Keratinocyte (primary cell): ENCODE measurements around the gene COX8A. TPM values are rescaled to one million over a fixed set of nuclear protein-coding genes. Genes with fewer than 3 reads are reported as not detected.
A peak's percentile ranks its signal among the peaks of the same experiment; 100 is the strongest.

Experiments
- DNase-seq: peaks from one replicate; pipeline ENCODE4 v3.0.0-alpha.2; 2011; ENCODE audit warnings: low read depth, missing footprints, low spot score
- FAIRE-seq: peaks from 2 replicates; lab custom pipeline; 2011; peaks lifted over from hg19 to GRCh38; lab: Jason Lieb, UNC
- H2AFZ ChIP-seq: 2 replicates; pipeline ENCODE4 v1.6.0; 2012; ENCODE audit warnings: low read length, control low read depth, inconsistent platforms; ENCODE audit not compliant: control insufficient read depth
- H3K27ac ChIP-seq: 2 replicates; pipeline ENCODE4 v1.5.1; 2011; ENCODE audit warnings: low read length; ENCODE audit not compliant: control insufficient read depth, insufficient read depth
- H3K27me3 ChIP-seq: 3 replicates; pipeline ENCODE4 v1.6.0; 2011; ENCODE audit warnings: low read length; ENCODE audit not compliant: control insufficient read depth, insufficient read depth; ENCODE audit errors: extremely low read depth
- H3K36me3 ChIP-seq, 2 experiments: 2 replicates in 1 of 2; 3 replicates in 1 of 2; pipeline ENCODE4 v1.5.1; 2011; ENCODE audit warnings: low read length in 2 of 2, mild to moderate bottlenecking in 1 of 2; ENCODE audit not compliant: control insufficient read depth in 2 of 2, insufficient read depth in 2 of 2; ENCODE audit errors: extremely low read depth in 1 of 2
- H3K4me1 ChIP-seq: 3 replicates; pipeline ENCODE4 v1.5.1; 2011; ENCODE audit warnings: low read length; ENCODE audit not compliant: control insufficient read depth, insufficient read depth; ENCODE audit errors: extremely low read depth
- H3K4me2 ChIP-seq: 3 replicates; pipeline ENCODE4 v1.6.0; 2011; ENCODE audit warnings: low read depth, low read length; ENCODE audit not compliant: control insufficient read depth, insufficient read depth; ENCODE audit errors: extremely low read depth
- H3K4me3 ChIP-seq, 3 experiments: fragments of 200-600 bp in 1 of 3; sonication (generic) in 1 of 3; 2 replicates in 2 of 3; 3 replicates in 1 of 3; pipeline ENCODE4 v1.5.1; 2011 to 2016; ENCODE audit warnings: low read length in 3 of 3, mild to moderate bottlenecking in 3 of 3, control low read depth in 2 of 3, inconsistent platforms in 1 of 3, low read depth in 1 of 3, mixed read lengths in 1 of 3, mixed run types in 1 of 3, moderate library complexity in 1 of 3; ENCODE audit not compliant: control insufficient read depth in 2 of 3, insufficient read depth in 2 of 3; ENCODE audit errors: extremely low read depth in 1 of 3
- H3K79me2 ChIP-seq: 2 replicates; pipeline ENCODE4 v1.6.0; 2012; ENCODE audit warnings: low read length; ENCODE audit not compliant: control insufficient read depth, insufficient read depth
- H3K9ac ChIP-seq: 3 replicates; pipeline ENCODE4 v1.6.0; 2011; ENCODE audit warnings: low read length; ENCODE audit not compliant: control insufficient read depth, insufficient read depth; ENCODE audit errors: extremely low read depth
- H3K9me1 ChIP-seq: 3 replicates; pipeline ENCODE4 v1.6.0; 2011; ENCODE audit warnings: low read length; ENCODE audit not compliant: control insufficient read depth, insufficient read depth; ENCODE audit errors: extremely low read depth
- H3K9me3 ChIP-seq: 2 replicates; pipeline ENCODE4 v1.5.1; 2012; ENCODE audit warnings: low read depth, low read length; ENCODE audit not compliant: control insufficient read depth
- H4K20me1 ChIP-seq: 3 replicates; pipeline ENCODE4 v1.6.0; 2011; ENCODE audit warnings: low read length; ENCODE audit not compliant: control insufficient read depth, insufficient read depth; ENCODE audit errors: extremely low read depth
- CTCF ChIP-seq, 3 experiments: IDR thresholded peaks in 1 of 3; conservative IDR thresholded peaks in 1 of 3; optimal IDR thresholded peaks in 1 of 3; 2 replicates in 2 of 3; 3 replicates in 1 of 3; pipeline versions ENCODE3 to v1.5.1; 2011; ENCODE audit warnings: low read length in 3 of 3, mild to moderate bottlenecking in 3 of 3, moderate library complexity in 2 of 3, control low read depth in 1 of 3, inconsistent platforms in 1 of 3; ENCODE audit not compliant: insufficient read depth in 2 of 3; ENCODE audit errors: extremely low read depth in 1 of 3
- EZH2 ChIP-seq: IDR thresholded peaks from one replicate; pipeline ENCODE4 v1.6.1; 2012; ENCODE audit warnings: inconsistent platforms, mild to moderate bottlenecking, low read length, moderate library complexity
- dilution Hi-C: fragments of 300-500 bp; cut with MboI; formaldehyde crosslinking; loops from one replicate; pipeline ENCODE4 v1.7.0; 2020; ENCODE audit warnings: low sequenced_read_pairs; ENCODE audit not compliant: extremely low pct_ligation_motif_present
- polyA plus RNA-seq, 5 experiments: library from polyadenylated mRNA; depleted of rRNA in 3 of 5; stranded (reverse) in 3 of 5; stranded (forward) in 1 of 5; unstranded in 1 of 5; fragments of >200 nt; gene quantifications; 1 replicate in 1 of 5; 2 replicates in 3 of 5; 3 replicates in 1 of 5; pipeline versions ENCODE4 v1.2.1 to v1.2.3, GENCODE V29; 2011 to 2012; ENCODE audit warnings: missing spikeins in 2 of 5, low read depth in 1 of 5, low replicate concordance in 1 of 5

COX8A gene
- polyA plus RNA-seq, 1 donor (not counting 4 experiments of a cell fraction or from before 2014, with no cell fraction given), result 159 TPM

GRCh38 chr11:64008914-64009633 lies 34.7 kb downstream of the COX8A start:
- Histone ChIP-seq H3K9me1 (no peaks in the 10 kb centered on the region), H4K20me1 (no peaks in the 10 kb centered on the region), H3K27ac (no peak overlapping the region), H3K79me2 (no peaks in the 10 kb centered on the region), H3K4me3 (no peak overlapping the region), H2AFZ (no peak overlapping the region), H3K9ac (no peak overlapping the region), H3K4me2 (no peak overlapping the region), H3K9me3 (no peaks in the 10 kb centered on the region), H3K27me3 (peaks cover 30% of the 10 kb centered on the region), H3K4me1 (peaks cover 11% of the 10 kb centered on the region), H3K36me3 (no peaks in the 10 kb centered on the region)
- dilution Hi-C loops, result loop anchor here (10.0 kb wide), 1 partner anchor 126 kb away; no protein-coding TSS in a partner anchor
- TF ChIP-seq CTCF (optimal IDR thresholded peaks at IDR 0.05 in 1 of 3, IDR thresholded peaks at IDR 0.05 in 1 of 3, conservative IDR thresholded peaks at IDR 0.05 in 1 of 3; ENCODE audit: extremely low read depth in 1 of 3, insufficient read depth in 2 of 3, low read length in 3 of 3) (peak in 1 of 3 experiments; percentile 8), EZH2 (no peak)
- FAIRE-seq (no peak), DNase-seq (no peak)

- FAIRE-seq (no peak), DNase-seq (no peak)
- Histone ChIP-seq H3K4me1 (peaks cover 11% of the 10 kb centered on the region), H3K9me1 (no peaks in the 10 kb centered on the region), H2AFZ (no peak overlapping the region), H4K20me1 (no peaks in the 10 kb centered on the region), H3K79me2 (no peaks in the 10 kb centered on the region), H3K4me3 (no peak overlapping the region), H3K27me3 (peaks cover 30% of the 10 kb centered on the region), H3K27ac (no peak overlapping the region), H3K36me3 (no peaks in the 10 kb centered on the region), H3K9ac (no peak overlapping the region), H3K4me2 (no peak overlapping the region), H3K9me3 (no peaks in the 10 kb centered on the region)
- dilution Hi-C loops, result loop anchor here (10.0 kb wide), 1 partner anchor 125 kb away; no protein-coding TSS in a partner anchor
- TF ChIP-seq CTCF (optimal IDR thresholded peaks at IDR 0.05 in 1 of 3, IDR thresholded peaks at IDR 0.05 in 1 of 3, conservative IDR thresholded peaks at IDR 0.05 in 1 of 3; ENCODE audit: extremely low read depth in 1 of 3, insufficient read depth in 2 of 3, low read length in 3 of 3) (no peak), EZH2 (no peak)
Observed at GRCh38 chr11:64009710-64010109, 35.3 kb downstream of the COX8A start.
